ENCODE results near the gene BMP15.

Gene BMP15

GRCh38 chrX:50910685-50911176, at the start of gene BMP15:
TSS of gene BMP15 (plus strand) at chrX:50910735. CDS start at chrX:50910784, 49 bp downstream.
- Histone ChIP-seq H3K4me3 (ENCODE audit: low read depth, low read length) (no peak within 1 kb of the TSS), H3K9me3 (ENCODE audit: control insufficient read depth, insufficient read depth, low read length) (no peaks in the 10 kb centered on the region), H3K27me3 (ENCODE audit: control insufficient read depth, insufficient read depth, low read length) (no peaks in the 10 kb centered on the region), H3K9ac (ENCODE audit: low read depth, low read length) (no peak within 1 kb of the TSS), H3K36me3 (ENCODE audit: control insufficient read depth, insufficient read depth, low read length) (no peaks in the 10 kb centered on the region), H3K4me1 (ENCODE audit: control insufficient read depth, insufficient read depth, low read length) (no peaks in the 10 kb centered on the region)

- Histone ChIP-seq H3K4me3 (ENCODE audit: low read depth, low read length) (no peak overlapping the region), H3K9me3 (ENCODE audit: control insufficient read depth, insufficient read depth, low read length) (peaks cover 3% of the 10 kb centered on the region), H3K27me3 (ENCODE audit: control insufficient read depth, insufficient read depth, low read length) (no peaks in the 10 kb centered on the region), H3K9ac (ENCODE audit: low read depth, low read length) (no peak overlapping the region), H3K36me3 (ENCODE audit: control insufficient read depth, insufficient read depth, low read length) (no peaks in the 10 kb centered on the region), H3K4me1 (ENCODE audit: control insufficient read depth, insufficient read depth, low read length) (no peaks in the 10 kb centered on the region)
These were observed 47.1 kb upstream of the BMP15 start for GRCh38 chrX:50863471-50863870.

DNA sequence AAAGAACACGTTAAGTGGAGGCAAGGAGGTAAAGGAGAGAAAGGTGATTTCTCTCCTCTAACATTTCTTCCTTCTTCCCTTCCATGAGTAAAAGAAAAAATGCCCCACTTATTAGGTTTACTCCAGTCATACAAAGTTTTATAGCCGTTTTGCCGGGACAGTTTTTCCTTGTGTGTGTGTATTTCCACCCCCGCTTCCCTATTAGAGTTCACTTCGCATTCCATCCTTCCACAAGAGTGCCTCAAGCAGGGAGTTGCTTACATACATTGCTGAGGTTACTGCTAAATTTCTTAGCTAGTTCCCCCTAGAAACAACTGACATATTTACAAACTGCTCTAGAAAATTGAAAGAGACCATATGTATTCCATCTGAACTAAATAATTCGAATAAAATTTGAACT, 45.2 kb upstream of the BMP15 start:
- H3K9me3 ChIP-seq (ENCODE audit: control insufficient read depth, insufficient read depth, low read length): peaks cover 3% of the 10 kb centered on the region
- no peak overlapping the region for H3K4me3 ChIP-seq (ENCODE audit: low read depth, low read length)
- no peaks in the 10 kb centered on the region for H3K4me1 ChIP-seq (ENCODE audit: control insufficient read depth, insufficient read depth, low read length)
- H3K9ac ChIP-seq (ENCODE audit: low read depth, low read length): no peak overlapping the region
- no peaks in the 10 kb centered on the region for H3K27me3 ChIP-seq (ENCODE audit: control insufficient read depth, insufficient read depth, low read length)
- no peaks in the 10 kb centered on the region for H3K36me3 ChIP-seq (ENCODE audit: control insufficient read depth, insufficient read depth, low read length)

- Histone ChIP-seq H3K9me3 (ENCODE audit: control insufficient read depth, insufficient read depth, low read length) (no peaks in the 10 kb centered on the region), H3K4me1 (ENCODE audit: control insufficient read depth, insufficient read depth, low read length) (peaks cover 2% of the 10 kb centered on the region), H3K27me3 (ENCODE audit: control insufficient read depth, insufficient read depth, low read length) (no peaks in the 10 kb centered on the region), H3K4me3 (ENCODE audit: low read depth, low read length) (no peak overlapping the region), H3K36me3 (ENCODE audit: control insufficient read depth, insufficient read depth, low read length) (no peaks in the 10 kb centered on the region), H3K9ac (ENCODE audit: low read depth, low read length) (no peak overlapping the region)
These were observed 38.5 kb upstream of the BMP15 start for GRCh38 chrX:50871922-50872453.

DNA sequence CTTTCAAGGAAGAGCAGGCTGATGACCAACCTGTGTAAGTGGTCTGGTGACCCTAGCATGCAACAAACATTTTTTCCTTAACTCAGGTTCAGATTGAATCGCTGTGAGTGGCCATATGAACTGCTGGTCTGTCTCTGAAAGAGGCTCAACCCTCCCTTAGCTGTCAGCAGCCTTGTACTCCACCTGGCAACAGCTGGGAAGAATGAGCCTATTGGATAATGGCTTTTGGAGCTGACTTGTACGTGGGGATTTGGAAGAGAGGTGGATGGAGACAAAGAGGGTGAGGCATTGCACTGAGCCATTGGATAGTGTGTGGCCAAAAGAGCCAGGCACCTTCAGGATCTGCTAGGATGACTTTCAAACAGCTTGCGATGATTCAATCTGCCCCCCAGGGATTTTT, 35.7 kb upstream of the BMP15 start:
- H3K36me3 ChIP-seq (ENCODE audit: control insufficient read depth, insufficient read depth, low read length): no peaks in the 10 kb centered on the region
- no peaks in the 10 kb centered on the region for H3K27me3 ChIP-seq (ENCODE audit: control insufficient read depth, insufficient read depth, low read length)
- no peak overlapping the region for H3K9ac ChIP-seq (ENCODE audit: low read depth, low read length)
- H3K9me3 ChIP-seq (ENCODE audit: control insufficient read depth, insufficient read depth, low read length): no peaks in the 10 kb centered on the region
- H3K4me1 ChIP-seq (ENCODE audit: control insufficient read depth, insufficient read depth, low read length): peaks cover 2% of the 10 kb centered on the region
- H3K4me3 ChIP-seq (ENCODE audit: low read depth, low read length): no peak overlapping the region

- H3K4me3 ChIP-seq (ENCODE audit: low read depth, low read length): no peak overlapping the region
- H3K9ac ChIP-seq (ENCODE audit: low read depth, low read length): no peak overlapping the region
- no peaks in the 10 kb centered on the region for H3K36me3 ChIP-seq (ENCODE audit: control insufficient read depth, insufficient read depth, low read length)
- no peaks in the 10 kb centered on the region for H3K9me3 ChIP-seq (ENCODE audit: control insufficient read depth, insufficient read depth, low read length)
- H3K4me1 ChIP-seq (ENCODE audit: control insufficient read depth, insufficient read depth, low read length): peaks cover 2% of the 10 kb centered on the region
- no peaks in the 10 kb centered on the region for H3K27me3 ChIP-seq (ENCODE audit: control insufficient read depth, insufficient read depth, low read length)
These were observed 34.0 kb upstream of the BMP15 start for GRCh38 chrX:50876551-50876950.

- H3K9me3 ChIP-seq (ENCODE audit: control insufficient read depth, insufficient read depth, low read length): peaks cover 1% of the 10 kb centered on the region
- H3K4me3 ChIP-seq (ENCODE audit: low read depth, low read length): no peak overlapping the region
- H3K27me3 ChIP-seq (ENCODE audit: control insufficient read depth, insufficient read depth, low read length): no peaks in the 10 kb centered on the region
- H3K4me1 ChIP-seq (ENCODE audit: control insufficient read depth, insufficient read depth, low read length): peaks cover 2% of the 10 kb centered on the region
- no peak overlapping the region for H3K9ac ChIP-seq (ENCODE audit: low read depth, low read length)
- no peaks in the 10 kb centered on the region for H3K36me3 ChIP-seq (ENCODE audit: control insufficient read depth, insufficient read depth, low read length)
These were observed 33.2 kb upstream of the BMP15 start for GRCh38 chrX:50877310-50877709.

DNA sequence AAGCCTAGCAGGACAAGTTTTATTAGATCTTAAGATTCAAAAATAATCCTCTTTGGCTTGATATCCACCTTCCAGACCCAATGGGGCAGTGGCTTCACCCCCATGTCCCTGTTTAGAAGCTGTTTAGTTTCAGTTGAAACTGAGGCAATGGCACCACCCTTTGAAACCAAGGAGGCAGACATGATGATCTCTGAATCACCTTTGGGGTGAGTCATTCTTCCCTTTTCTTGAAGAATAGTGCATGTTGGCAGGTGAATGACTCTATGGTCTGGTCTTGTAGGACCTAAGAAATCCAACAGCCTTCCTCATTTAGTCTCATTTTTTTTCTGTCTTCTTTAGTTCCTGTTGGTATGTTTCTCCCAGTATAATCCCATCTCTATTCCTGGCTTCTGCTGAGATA, 29.5 kb upstream of the BMP15 start:
- Histone ChIP-seq H3K4me3 (ENCODE audit: low read depth, low read length) (no peak overlapping the region), H3K9me3 (ENCODE audit: control insufficient read depth, insufficient read depth, low read length) (peaks cover 2% of the 10 kb centered on the region), H3K4me1 (ENCODE audit: control insufficient read depth, insufficient read depth, low read length) (peaks cover 2% of the 10 kb centered on the region), H3K36me3 (ENCODE audit: control insufficient read depth, insufficient read depth, low read length) (no peaks in the 10 kb centered on the region), H3K27me3 (ENCODE audit: control insufficient read depth, insufficient read depth, low read length) (no peaks in the 10 kb centered on the region), H3K9ac (ENCODE audit: low read depth, low read length) (no peak overlapping the region)

- no peak overlapping the region for H3K4me3 ChIP-seq (ENCODE audit: low read depth, low read length)
- H3K9ac ChIP-seq (ENCODE audit: low read depth, low read length): no peak overlapping the region
- H3K9me3 ChIP-seq (ENCODE audit: control insufficient read depth, insufficient read depth, low read length): no peaks in the 10 kb centered on the region
- H3K36me3 ChIP-seq (ENCODE audit: control insufficient read depth, insufficient read depth, low read length): no peaks in the 10 kb centered on the region
- no peaks in the 10 kb centered on the region for H3K4me1 ChIP-seq (ENCODE audit: control insufficient read depth, insufficient read depth, low read length)
- no peaks in the 10 kb centered on the region for H3K27me3 ChIP-seq (ENCODE audit: control insufficient read depth, insufficient read depth, low read length)
These were observed 21.7 kb upstream of the BMP15 start for GRCh38 chrX:50888884-50889283.

DNA sequence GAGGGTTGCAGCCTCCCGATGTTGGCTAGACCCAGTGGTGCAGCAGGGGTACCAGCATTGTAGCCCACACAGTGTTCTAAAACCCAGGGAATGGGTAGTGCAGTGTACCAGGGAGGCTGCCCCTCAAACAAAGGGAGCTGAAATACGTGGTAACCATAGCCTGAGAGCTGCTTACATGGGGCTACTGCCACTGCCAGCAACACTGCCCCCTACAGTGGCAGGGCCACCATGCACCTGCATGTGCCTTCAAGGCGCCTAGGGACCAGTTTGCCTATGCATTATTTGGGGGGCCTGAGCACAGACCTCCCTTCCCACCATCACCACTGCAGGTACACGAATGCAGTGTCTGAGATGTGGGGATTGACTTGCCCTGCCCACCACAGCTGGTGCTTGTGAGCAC, 21.0 kb upstream of the BMP15 start:
- H3K9me3 ChIP-seq (ENCODE audit: control insufficient read depth, insufficient read depth, low read length): no peaks in the 10 kb centered on the region
- no peaks in the 10 kb centered on the region for H3K4me1 ChIP-seq (ENCODE audit: control insufficient read depth, insufficient read depth, low read length)
- H3K4me3 ChIP-seq (ENCODE audit: low read depth, low read length): no peak overlapping the region
- no peaks in the 10 kb centered on the region for H3K36me3 ChIP-seq (ENCODE audit: control insufficient read depth, insufficient read depth, low read length)
- H3K9ac ChIP-seq (ENCODE audit: low read depth, low read length): no peak overlapping the region
- no peaks in the 10 kb centered on the region for H3K27me3 ChIP-seq (ENCODE audit: control insufficient read depth, insufficient read depth, low read length)

- H3K4me1 ChIP-seq (ENCODE audit: control insufficient read depth, insufficient read depth, low read length): no peaks in the 10 kb centered on the region
- no peaks in the 10 kb centered on the region for H3K27me3 ChIP-seq (ENCODE audit: control insufficient read depth, insufficient read depth, low read length)
- no peaks in the 10 kb centered on the region for H3K9me3 ChIP-seq (ENCODE audit: control insufficient read depth, insufficient read depth, low read length)
- H3K9ac ChIP-seq (ENCODE audit: low read depth, low read length): no peak overlapping the region
- H3K4me3 ChIP-seq (ENCODE audit: low read depth, low read length): no peak overlapping the region
- no peaks in the 10 kb centered on the region for H3K36me3 ChIP-seq (ENCODE audit: control insufficient read depth, insufficient read depth, low read length)
These were observed 17.5 kb upstream of the BMP15 start for GRCh38 chrX:50893047-50893446.

DNA sequence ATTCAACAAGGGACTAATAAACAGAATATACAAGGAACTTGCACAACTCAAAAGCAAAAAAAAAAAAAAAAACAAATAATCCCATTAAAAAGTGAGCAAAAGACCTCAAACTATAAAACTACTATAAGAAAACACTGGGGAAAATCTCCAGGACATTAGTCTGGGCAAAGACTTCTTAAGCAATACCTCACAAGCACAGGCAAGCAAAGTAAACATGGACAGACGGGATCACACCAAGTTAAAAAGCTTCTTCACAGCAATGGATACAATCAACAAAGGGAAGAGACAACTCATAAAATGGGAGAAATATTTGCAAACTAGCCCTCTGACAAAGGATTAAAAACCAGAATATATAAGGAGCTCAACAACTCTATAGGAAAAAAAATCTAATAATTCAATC, 17.1 kb upstream of the BMP15 start:
- no peaks in the 10 kb centered on the region for H3K27me3 ChIP-seq (ENCODE audit: control insufficient read depth, insufficient read depth, low read length)

More for the DNA sequence above, 17.1 kb upstream of the BMP15 start:
- Histone ChIP-seq H3K36me3 (ENCODE audit: control insufficient read depth, insufficient read depth, low read length) (no peaks in the 10 kb centered on the region), H3K9ac (ENCODE audit: low read depth, low read length) (no peak overlapping the region), H3K4me3 (ENCODE audit: low read depth, low read length) (no peak overlapping the region), H3K9me3 (ENCODE audit: control insufficient read depth, insufficient read depth, low read length) (no peaks in the 10 kb centered on the region), H3K4me1 (ENCODE audit: control insufficient read depth, insufficient read depth, low read length) (no peaks in the 10 kb centered on the region)
